NK-92 (cell line): ENCODE results near the gene TDP1.

ENCODE experiments used
- DNase-seq: peaks from one replicate; lab custom pipeline; 2025; ENCODE audit not compliant: unreplicated experiment; lab: John Stamatoyannopoulos, UW

The TDP1 gene

GRCh38 chr14:89955745-89956660 lies at the start of gene TDP1:
TSS of gene TDP1 (plus strand) at chr14:89955927. CDS start at chr14:89963115, 7,188 bp downstream.
- peak; percentile 74 for DNase-seq

DNA sequence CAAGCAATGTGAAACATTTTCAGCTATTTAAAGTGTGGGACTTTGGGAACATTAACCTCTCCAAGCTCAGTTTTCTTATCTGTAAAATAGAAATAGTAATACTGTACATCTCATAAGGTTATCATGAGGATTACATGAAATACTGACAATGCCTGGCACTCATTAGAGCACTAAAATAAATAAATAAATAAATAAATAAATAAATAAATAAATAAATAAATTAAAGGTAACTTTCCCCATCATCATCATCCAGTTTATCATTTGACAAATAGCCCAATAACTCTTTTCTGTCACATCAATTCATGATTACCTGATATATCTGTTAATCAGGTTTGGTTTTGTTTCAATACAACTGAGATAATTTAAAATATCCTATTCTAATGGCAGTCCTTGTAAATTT lies 49.7 kb upstream of the TDP1 start:
- DNase-seq = no peak

DNA sequence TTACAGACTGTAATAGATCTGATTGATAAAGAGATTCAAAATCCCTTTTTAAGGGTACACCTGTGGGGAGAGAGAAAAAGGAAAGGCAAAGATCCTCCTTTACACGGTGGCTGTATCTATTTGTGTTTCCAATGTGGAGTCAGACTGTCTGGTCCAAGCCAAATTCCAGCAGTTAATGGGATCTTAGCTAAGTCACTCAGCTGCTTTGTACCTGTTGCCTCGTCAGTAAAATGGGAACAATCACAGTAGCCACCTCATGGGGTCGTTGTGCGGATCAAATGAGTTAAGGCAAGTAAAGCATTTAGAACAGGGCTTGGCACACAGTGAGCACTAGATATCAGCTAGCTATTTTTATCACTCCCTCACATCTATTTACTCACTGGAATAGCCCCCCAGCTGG lies 48.1 kb upstream of the TDP1 start:
- no peak for DNase-seq

DNA sequence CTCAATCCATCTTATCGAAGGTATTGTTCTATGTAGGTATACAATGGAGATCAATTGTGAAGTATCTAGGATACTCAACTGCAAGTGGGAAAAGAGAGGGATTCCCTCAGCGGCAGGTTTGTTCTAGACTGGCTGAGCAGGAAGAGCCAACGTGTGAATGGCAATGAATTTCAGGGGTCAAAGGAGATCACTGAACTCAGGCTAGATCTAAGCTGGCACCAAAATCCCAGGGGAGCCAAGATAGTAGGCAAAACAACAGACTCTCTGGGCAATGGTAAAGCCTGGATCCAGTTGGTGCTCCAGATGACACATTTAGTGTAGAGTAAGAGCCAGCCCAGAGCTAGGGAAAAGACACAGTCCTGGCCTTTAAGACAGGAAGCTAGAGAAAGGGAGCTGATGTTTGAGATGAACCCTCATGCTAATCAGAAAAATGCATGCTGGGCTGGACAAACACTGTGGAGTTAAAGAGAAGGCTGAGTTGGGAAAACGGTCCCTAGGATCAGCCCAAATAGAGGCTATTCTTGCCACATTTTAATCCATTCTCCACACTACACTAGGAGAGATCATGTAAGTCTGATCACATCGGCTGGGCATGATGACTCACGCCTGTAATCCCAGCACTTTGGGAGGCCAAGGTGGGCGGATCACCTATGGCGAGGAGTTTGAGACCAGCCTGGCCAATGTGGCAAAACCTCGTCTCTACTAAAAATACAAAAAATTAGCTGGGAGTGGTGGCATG lies 46.8 kb upstream of the TDP1 start:
- no peak for DNase-seq

DNA sequence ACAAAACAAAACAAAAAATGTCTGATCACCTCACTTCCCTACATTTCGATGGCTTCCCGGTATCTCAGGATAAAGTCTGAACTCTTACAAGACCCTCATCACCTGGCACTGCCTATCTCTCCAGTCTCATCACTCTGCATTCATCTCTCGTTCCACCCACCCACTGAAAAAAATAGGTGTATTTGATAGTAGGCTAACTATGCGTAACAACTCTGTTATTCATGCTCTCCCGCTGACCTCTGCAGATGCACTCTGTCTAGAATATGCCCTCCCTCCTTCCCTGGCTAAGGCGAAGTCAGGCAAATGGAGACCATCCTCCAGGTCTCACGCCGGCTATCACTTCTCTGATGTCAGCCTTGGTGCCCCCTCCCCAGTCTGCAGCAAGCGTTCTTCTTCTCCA lies 46.1 kb upstream of the TDP1 start:
- no peak for DNase-seq

- no peak for DNase-seq
Measured at GRCh38 chr14:89910691-89911009, 45.1 kb upstream of the TDP1 start.

DNA sequence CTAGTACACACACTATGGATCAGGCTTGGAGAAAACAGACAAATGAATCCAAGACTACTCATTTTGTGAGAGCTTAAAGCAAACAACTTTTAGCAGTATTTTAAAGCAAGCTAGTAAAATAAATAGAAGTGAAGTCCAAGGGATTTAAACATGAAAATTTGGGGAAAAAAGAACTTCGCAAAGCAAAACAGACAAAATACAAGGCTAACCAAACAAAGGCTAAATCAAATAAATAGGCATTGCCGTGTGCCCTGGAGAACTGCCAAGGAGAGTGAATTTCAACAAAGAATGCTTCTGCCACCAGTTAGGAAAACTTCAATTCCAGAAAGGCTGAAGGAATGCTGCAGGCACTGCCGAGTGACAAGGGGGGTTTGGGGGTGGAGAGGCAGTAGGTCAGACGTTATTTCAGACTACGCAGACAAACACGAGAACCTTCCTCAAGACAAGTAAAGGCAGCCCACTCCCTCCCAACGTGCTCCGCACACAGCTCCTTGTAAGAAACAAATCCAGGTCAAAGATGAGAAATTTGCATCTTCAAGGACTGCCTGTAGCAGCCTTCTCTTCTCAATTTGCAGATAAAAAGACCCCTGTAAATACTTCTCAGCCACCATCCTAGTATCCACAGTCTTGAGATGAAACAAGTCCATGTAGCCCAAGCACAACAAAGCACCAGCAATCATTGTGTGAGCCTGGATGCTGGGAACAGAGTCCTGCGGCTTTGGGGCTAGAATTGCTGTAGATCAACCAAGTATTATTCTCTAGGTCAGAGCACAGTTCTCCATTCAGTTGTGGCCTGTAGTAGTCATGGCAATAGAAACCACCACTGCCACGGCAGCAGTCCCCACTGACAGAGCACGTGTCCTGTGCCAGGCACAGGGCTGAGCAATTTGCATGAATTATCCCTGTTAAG lies 44.5 kb upstream of the TDP1 start:
- DNase-seq = no peak

DNA sequence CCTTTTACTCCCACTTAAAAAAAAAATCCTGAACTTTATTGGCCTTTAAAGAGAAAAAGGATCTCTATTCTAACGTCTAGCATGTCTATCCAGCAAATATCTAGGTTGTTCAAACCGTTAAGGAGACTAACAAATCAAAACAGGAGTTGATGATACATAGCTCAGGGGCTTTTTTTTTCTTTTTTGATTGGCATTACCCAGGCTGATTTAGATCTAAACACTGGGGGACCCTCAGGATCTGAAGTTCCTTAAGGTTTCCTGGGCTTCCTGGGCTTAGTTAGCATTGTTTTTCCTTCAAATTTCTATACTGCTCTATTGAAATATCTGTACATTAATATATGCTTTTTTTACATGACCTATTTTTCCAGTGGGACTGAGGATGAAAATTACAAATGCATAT lies 43.5 kb upstream of the TDP1 start:
- no peak for DNase-seq

- no peak for DNase-seq
Measured at GRCh38 chr14:89912667-89913211, 43.0 kb upstream of the TDP1 start.

- no peak for DNase-seq
Measured at GRCh38 chr14:89915114-89915878, 40.4 kb upstream of the TDP1 start.

DNA sequence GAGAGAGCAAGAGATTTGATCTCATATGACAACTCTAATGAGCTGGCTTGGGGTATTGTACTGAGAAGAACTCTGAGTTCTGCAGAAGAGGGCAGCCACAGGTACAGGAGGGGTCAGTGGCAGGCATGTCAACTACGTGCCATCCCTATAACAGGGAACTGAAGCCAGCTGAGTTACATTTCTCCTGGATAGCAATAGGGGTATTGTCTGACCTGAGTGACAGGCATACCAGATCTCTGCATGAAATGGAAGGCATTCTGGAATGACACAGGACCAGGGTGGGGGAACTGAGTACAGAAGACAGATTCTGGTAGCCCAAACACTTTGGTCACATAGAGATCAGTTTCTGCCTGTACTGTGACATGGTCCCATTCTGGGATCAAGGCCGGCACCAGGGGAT lies 37.0 kb upstream of the TDP1 start:
- DNase-seq = no peak

DNA sequence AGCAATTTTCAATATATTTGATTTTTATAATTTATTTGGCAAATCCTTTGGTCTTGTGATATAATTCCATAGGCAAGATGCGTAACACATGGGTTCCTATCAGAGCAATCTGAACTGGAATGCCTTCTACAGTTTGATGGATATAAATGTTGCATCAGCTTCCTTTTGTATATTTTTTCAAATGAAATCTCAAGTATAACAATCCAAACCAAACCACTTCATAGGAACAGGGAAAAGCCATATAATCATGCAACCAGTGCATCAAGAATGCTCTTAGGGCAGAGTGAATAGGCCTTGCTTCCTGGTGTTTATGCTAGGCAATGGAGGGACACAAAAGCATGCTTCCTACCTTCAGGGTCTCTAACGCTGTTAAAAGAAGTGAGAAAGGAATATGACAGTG lies 35.7 kb upstream of the TDP1 start:
- DNase-seq = no peak

DNA sequence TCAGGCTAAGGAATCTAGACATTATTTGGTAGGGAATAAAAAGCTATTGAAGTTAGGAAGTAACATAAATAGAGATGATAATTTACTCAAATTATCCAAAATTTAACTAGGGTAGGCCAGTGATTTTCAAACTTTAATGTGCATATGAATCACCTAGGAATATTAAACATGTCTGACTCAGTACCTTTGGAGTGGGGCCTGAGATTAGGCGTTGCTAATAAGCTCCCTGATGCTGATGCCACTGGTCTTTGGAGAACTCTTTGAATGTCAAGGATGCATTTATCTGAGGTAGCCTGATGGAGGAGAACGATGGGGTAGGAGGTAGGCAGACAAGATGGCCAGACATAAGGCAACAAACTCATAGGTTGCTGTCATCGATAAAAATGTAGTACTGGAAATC lies 34.4 kb upstream of the TDP1 start:
- no peak for DNase-seq

DNA sequence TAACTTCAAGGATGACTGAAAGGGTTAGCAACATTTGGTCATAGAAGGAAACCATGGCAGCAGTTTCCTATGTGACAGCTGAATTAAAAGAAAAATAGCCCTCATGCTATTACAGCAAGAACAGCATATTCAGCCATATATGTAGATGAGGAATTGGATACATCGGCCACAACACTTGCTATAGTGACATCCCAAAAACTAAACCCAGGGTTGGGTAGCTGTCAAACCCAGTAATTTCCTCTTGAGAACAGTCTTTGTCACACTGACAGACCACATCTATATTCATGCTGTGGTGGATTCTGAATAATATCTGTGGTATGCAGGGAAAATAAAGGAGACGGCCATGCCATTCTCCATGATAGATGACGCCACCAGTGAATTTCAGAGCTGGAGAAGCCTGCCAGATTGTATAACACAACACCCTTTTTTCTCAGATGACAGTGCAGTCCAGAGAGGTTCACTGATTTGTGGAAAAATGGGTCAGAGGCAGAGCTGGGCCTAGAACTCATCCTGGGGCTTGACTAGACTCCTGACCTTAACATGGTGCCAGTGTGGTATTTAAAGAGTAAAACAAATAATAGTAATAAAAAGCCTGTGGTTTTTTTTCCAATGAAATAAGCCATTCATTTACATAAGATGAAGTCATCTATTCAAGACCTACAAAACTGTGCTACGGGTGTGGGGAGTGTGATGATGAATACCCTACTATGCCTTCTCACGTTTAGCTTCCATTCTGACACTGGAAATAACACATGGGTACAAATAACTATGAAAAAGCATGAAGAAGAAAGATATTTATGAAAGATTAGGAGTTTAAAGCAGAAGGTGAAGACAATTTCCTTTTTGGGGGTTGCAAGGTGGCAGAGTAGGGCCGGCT lies 33.5 kb upstream of the TDP1 start:
- DNase-seq = no peak

DNA sequence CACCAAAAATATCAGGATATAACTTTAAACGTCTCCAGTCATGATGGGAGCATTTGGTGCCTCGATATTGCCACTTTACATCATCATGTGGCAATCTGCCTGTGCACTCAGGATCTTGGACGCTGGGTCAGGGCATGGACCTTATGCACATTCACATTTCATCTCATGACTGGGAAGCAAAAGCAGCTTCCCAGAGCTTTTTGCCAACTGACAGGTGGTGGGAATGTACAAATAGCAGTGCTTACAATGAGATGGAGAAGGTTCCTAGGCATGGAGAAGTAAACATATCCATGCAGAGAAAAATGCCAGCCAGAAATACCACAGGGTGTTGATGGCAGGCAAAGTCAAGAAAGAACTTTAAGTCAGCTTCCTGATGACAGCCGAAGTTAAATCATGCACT lies 31.5 kb upstream of the TDP1 start:
- no peak for DNase-seq

DNA sequence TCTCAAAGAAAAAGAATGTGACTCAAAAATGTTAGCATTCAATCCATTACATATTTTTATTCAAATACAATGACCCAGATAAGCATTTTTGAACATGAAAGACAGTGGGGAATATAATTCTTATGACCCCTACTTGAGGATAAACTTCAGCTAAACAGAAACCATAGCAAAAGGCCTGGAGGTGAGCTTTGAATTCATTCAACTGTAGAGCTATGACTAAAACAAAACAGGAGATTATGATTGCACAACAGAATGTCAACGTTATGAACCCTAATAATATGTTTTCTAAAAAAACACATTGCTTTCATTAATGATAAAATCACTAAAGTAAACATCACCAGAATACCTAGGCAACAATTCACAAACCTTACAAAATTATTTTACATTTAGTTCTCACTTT lies 29.0 kb upstream of the TDP1 start:
- DNase-seq = no peak

DNA sequence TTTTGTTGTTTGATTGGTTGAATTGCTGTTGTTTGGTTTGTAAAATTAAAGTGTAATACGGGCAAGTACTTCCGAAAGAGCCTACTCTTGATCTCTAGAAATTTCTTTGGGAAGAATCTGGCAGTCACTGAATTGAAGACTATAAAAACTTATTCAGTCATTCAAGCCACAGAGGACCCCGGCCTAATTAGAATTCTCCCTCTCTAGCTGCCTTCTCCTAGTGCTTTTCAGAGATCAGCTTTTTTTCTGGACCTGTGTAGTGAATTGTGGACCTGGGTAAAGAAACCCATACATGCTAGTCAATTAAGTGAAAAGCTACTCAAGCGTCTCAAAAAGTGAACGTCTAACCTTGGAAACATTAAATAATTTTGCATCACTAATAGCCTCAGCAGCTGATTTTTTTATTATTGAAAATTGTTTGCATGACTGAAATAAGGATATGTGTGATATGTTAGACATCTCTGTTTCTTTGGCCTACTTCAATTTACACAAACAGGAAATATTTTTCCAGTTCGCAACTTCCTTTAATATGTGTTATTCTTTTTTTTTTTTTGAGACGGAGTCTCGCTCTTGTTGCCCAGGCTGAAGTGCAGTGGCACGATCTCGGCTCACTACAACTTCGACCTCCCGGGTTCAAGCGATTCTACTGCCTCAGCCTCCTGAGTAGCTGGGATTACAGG lies 28.4 kb upstream of the TDP1 start:
- no peak for DNase-seq

DNA sequence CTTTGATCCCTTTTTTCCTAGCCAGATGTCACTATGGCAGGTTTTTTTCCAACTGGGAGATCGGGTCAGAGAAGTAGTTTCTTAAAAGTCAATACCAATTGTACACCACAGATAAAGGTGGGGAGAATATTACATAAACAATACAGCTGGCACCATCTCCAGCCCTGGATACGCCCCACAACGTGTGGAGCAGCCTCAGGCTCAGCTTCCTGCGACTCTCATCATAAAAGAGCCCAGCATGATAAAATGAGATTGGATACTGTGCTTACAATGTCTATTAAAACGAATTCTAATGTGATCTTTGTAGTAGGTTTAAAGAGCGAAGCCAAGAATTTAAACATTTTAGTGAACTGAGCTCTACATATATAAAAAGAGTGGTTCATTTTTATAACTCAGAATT lies 22.7 kb upstream of the TDP1 start:
- no peak for DNase-seq

- no peak for DNase-seq
Measured at GRCh38 chr14:89936654-89937185, 19.0 kb upstream of the TDP1 start.
